ENCODE measurements around the gene CIITA. TPM values are rescaled to one million over a fixed set of nuclear protein-coding genes. Genes with fewer than 3 reads are reported as not detected.

Gene CIITA
- total and polyA plus RNA-seq, 4 donors = 11.5 to 59.6 (median 26.6) TPM

DNA sequence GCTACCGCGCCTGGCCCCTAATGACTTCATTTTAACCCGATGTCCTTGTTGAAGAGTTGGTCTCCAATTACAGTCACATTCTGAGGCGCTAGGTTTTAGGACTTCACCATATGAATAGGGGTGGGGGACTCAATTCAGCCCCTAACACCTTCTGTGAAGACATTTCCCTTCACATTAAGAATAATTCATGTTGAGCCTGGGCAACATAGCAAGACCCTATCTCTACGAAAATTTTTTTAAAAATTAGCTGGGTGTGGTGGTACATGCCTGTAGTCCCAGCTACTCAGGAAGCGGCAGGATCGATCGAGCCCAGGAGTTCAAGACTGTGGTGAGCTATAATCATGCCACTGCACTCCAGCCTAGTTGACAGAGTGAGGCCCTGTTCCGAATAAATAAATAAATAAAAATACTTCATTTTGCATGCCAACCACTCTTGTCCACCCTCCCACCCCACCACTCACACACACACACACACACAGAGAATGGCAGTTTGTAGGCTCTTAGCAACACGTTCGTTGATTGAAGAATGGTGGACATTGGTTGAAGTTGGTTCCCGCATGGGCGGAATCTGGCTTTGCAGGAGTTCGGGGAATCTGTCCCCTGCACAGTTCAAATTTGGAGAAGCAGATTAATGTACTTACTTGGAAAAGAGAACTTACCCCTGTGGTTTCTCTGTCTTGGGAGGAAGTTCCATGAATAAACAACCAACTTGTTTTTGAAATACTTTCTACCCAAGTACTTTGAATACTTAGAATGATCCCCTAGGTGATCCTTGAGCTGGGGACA is 30.6 kb upstream of the CIITA start:
- no peaks in the 10 kb centered on the region for H3K36me3 ChIP-seq (ENCODE audit: control insufficient read depth in 4 of 4, insufficient read depth in 4 of 4, low read length in 4 of 4)
- H3K27me3 ChIP-seq (ENCODE audit: control insufficient read depth in 3 of 3, insufficient read depth in 3 of 3, low read length in 2 of 3) = peaks cover 0 to under 1% (median 0%) of the 10 kb centered on the region in 3 donors
- WGBS, 2 donors = 74 to 78% methylated on average over 14 of the region's 14 CpGs
- TF ChIP-seq, protein P1, sequence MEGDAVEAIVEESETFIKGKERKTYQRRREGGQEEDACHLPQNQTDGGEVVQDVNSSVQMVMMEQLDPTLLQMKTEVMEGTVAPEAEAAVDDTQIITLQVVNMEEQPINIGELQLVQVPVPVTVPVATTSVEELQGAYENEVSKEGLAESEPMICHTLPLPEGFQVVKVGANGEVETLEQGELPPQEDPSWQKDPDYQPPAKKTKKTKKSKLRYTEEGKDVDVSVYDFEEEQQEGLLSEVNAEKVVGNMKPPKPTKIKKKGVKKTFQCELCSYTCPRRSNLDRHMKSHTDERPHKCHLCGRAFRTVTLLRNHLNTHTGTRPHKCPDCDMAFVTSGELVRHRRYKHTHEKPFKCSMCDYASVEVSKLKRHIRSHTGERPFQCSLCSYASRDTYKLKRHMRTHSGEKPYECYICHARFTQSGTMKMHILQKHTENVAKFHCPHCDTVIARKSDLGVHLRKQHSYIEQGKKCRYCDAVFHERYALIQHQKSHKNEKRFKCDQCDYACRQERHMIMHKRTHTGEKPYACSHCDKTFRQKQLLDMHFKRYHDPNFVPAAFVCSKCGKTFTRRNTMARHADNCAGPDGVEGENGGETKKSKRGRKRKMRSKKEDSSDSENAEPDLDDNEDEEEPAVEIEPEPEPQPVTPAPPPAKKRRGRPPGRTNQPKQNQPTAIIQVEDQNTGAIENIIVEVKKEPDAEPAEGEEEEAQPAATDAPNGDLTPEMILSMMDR (IDR thresholded peaks at IDR 0.05; ENCODE audit: control extremely low read depth, extremely low read depth) = no peak
- ATAC-seq (ENCODE audit: insufficient read depth, low FRiP score) = peak; percentile 55
- no peaks in the 10 kb centered on the region for H3K9me3 ChIP-seq (ENCODE audit: control insufficient read depth in 4 of 4, insufficient read depth in 3 of 4, low read length in 3 of 4)
- H3K9ac ChIP-seq (ENCODE audit: insufficient read depth in 1 of 2, low read length in 2 of 2) = no peak overlapping the region
- H3K4me1 ChIP-seq (ENCODE audit: control insufficient read depth in 5 of 5, insufficient read depth in 5 of 5, low read length in 5 of 5) = peaks cover 0 to 8% (median 0%) of the 10 kb centered on the region in 5 donors
- DNase-seq = no peak
- H3K4me3 ChIP-seq = no peak overlapping the region
- H3K27ac ChIP-seq (ENCODE audit: low read depth in 1 of 2, low read length in 1 of 2) = peak overlapping the region in 1 of 2 donors; percentile 74

DNA sequence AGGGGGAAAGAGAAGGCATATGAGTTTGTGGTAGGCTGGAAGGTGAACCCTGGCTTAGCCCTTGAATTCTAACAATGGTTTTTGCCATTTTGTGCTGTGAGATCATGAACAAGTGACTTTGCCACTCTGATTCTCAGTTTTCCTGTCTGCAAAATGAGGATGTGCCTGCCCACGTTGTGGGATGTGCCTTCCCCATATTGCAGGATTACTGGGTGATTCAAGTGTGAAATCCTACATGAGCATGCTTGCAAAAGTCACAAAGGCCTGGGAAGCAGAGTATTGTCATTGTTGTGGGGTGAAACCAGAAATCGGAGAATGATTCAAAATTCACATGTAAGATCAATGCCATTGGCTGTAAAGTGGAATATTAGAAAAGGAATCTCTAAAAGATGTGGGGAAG is 29.8 kb upstream of the CIITA start:
- H3K9me3 ChIP-seq (ENCODE audit: control insufficient read depth in 4 of 4, insufficient read depth in 3 of 4, low read length in 3 of 4) = no peaks in the 10 kb centered on the region
- no peaks in the 10 kb centered on the region for H3K27me3 ChIP-seq (ENCODE audit: control insufficient read depth in 3 of 3, insufficient read depth in 3 of 3, low read length in 2 of 3)
- TF ChIP-seq, protein P1 (IDR thresholded peaks at IDR 0.05; ENCODE audit: control extremely low read depth, extremely low read depth) = no peak
- DNase-seq (no peak), ATAC-seq (ENCODE audit: insufficient read depth, low FRiP score) (no peak)
- no peaks in the 10 kb centered on the region for H3K36me3 ChIP-seq (ENCODE audit: control insufficient read depth in 4 of 4, insufficient read depth in 4 of 4, low read length in 4 of 4)
- H3K4me1 ChIP-seq (ENCODE audit: control insufficient read depth in 5 of 5, insufficient read depth in 5 of 5, low read length in 5 of 5) = peaks cover 0 to 8% (median 0%) of the 10 kb centered on the region in 5 donors
- peak overlapping the region in 1 of 2 donors; percentile 74 for H3K27ac ChIP-seq (ENCODE audit: low read depth in 1 of 2, low read length in 1 of 2)
- no peak overlapping the region for H3K9ac ChIP-seq (ENCODE audit: insufficient read depth in 1 of 2, low read length in 2 of 2)
- H3K4me3 ChIP-seq = no peak overlapping the region
- WGBS, 2 donors = 32 to 34% methylated on average over 2 of the region's 2 CpGs

DNA sequence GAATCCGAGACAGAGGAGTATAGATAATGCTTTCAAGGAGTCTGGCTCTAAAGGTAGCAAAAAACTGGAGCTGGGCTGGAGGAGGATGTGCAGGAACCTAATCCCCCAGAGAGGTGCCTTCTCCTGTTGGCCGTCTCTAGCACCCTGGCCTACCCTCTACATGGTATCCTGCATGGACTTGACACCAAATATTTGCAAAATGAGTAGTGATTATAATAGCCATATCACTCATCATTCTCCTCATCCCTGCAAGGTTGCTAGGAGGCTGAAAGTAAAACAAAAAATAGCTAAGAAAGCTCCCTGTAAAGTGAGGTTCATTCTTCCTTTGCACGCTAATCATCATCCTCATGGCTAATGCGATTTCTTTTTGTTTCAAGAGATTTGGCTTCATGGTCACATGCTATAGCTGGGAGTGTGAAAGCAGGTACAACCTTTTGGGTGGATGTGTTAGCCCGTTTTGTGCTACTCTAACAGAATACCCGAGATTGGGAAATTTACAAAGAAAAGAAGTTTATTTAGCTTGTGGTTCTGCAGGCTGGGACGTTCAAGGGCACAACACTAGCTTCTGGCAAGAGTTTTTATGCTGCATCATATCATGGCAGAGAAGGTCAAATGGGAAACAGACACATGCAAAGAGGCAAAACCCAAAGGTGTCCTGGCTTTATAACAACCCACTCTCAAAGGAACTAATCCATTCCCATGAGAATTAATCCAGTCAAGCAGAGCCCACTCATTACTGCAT is 27.1 kb upstream of the CIITA start:
- ATAC-seq (ENCODE audit: insufficient read depth, low FRiP score) = no peak
- 74 to 86% methylated on average over 7 of the region's 7 CpGs for WGBS, 2 donors
- H3K36me3 ChIP-seq (ENCODE audit: control insufficient read depth in 4 of 4, insufficient read depth in 4 of 4, low read length in 4 of 4) = no peaks in the 10 kb centered on the region
- DNase-seq = no peak
- peaks cover 0 to 5% (median 0%) of the 10 kb centered on the region in 5 donors for H3K4me1 ChIP-seq (ENCODE audit: control insufficient read depth in 5 of 5, insufficient read depth in 5 of 5, low read length in 5 of 5)
- H3K27me3 ChIP-seq (ENCODE audit: control insufficient read depth in 3 of 3, insufficient read depth in 3 of 3, low read length in 2 of 3) = no peaks in the 10 kb centered on the region
- H3K9me3 ChIP-seq (ENCODE audit: control insufficient read depth in 4 of 4, insufficient read depth in 3 of 4, low read length in 3 of 4) = no peaks in the 10 kb centered on the region
- H3K4me3 ChIP-seq = no peak overlapping the region
- H3K9ac ChIP-seq (ENCODE audit: insufficient read depth in 1 of 2, low read length in 2 of 2) = no peak overlapping the region
- TF ChIP-seq, protein P1 (IDR thresholded peaks at IDR 0.05; ENCODE audit: control extremely low read depth, extremely low read depth) = no peak
- no peak overlapping the region for H3K27ac ChIP-seq (ENCODE audit: low read depth in 1 of 2, low read length in 1 of 2)

All from lung (tissue), 12 donors.